ENCODE results near the gene CHRNG.
A peak's percentile ranks its signal among the peaks of the same experiment; 100 is the strongest.

The CHRNG gene, protein sequence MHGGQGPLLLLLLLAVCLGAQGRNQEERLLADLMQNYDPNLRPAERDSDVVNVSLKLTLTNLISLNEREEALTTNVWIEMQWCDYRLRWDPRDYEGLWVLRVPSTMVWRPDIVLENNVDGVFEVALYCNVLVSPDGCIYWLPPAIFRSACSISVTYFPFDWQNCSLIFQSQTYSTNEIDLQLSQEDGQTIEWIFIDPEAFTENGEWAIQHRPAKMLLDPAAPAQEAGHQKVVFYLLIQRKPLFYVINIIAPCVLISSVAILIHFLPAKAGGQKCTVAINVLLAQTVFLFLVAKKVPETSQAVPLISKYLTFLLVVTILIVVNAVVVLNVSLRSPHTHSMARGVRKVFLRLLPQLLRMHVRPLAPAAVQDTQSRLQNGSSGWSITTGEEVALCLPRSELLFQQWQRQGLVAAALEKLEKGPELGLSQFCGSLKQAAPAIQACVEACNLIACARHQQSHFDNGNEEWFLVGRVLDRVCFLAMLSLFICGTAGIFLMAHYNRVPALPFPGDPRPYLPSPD

DNA sequence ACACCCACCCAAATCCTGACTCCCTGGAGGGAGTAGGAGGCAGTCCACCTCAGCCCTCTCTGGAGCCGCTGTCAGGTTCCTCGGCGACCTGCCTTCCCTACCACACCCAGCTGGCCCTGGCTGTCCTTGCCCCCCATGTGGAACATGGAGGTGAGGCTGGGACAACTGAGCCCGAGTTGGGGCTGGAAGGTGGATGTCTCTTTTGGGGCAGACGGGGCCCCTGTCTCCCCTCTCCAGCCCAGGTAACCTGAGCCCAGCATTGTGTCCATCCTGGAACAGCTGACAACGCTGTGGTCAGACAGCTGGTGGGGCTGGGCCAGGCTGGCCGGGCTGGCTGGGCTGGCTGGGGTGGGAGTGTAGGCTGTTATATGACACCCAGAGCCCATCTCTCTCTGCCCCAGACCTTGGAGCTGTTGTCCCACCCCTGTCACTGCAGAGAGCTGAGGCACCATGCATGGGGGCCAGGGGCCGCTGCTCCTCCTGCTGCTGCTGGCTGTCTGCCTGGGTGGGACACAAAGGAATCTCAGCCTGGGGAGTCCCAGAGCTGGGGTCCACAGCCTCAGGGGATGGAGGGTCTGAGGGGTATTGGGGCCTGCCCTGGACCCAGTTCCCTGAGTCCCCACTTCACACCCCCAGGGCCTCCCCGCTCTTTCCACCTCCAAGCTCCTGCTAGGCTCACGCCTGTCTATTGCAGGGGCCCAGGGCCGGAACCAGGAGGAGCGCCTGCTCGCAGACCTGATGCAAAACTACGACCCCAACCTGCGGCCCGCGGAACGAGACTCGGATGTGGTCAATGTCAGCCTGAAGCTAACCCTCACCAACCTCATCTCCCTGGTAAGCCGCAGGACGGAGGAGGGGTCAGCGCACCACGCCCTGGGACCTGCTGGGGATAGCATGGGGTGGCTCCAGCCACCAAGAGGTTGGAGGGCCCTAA, at the start of gene CHRNG:
Gene CHRNG (plus strand): TSS at position 395 of the 934 bp plus-strand sequence. CDS start 56 bp downstream, at position 451.
- DNase-seq = no peak

DNA sequence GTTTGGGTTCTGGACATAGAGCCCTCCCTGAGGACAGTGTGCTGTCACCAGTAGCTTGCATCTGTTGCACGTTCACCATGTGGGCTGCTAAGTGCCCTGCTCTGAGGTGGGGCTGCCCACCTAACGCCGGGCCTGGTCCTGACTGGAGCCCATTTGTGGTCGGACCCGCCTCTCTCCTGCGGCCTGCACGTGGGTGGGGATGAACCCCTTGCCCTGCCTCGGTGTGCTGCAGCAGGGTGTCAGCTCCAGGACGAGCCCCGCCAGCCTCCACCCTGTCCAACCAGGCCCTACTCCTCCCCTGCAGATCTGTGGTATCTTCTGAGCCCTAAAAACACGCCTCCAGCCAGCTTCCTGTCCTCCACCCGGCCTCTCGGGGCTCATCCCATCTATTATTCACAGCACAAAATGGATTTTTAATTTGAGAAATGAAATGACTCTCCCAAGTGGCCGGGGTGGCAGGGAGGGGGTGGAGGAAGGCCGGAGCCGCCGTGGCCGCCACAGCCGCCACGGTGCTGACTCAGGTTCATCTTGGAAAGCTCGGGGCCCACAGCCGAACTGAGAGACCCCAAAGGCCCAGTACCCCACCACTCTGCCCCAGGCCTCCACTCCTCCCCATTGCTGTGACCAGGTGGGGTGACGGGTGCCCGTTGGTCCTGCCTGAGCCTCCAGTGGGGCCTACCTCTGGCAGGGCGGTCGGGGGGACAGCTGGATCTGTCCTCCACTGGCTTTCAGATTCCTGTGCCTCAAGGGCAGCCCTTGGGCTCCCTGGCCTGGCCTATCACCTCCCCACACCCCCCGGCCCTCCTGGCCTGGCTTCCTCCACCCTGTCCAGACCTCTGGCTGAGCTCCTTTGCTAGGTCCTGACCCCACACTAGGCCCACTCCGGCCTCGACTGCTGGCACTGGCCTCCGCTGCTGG, 49.0 kb upstream of the CHRNG start:
- no peak for DNase-seq

DNA sequence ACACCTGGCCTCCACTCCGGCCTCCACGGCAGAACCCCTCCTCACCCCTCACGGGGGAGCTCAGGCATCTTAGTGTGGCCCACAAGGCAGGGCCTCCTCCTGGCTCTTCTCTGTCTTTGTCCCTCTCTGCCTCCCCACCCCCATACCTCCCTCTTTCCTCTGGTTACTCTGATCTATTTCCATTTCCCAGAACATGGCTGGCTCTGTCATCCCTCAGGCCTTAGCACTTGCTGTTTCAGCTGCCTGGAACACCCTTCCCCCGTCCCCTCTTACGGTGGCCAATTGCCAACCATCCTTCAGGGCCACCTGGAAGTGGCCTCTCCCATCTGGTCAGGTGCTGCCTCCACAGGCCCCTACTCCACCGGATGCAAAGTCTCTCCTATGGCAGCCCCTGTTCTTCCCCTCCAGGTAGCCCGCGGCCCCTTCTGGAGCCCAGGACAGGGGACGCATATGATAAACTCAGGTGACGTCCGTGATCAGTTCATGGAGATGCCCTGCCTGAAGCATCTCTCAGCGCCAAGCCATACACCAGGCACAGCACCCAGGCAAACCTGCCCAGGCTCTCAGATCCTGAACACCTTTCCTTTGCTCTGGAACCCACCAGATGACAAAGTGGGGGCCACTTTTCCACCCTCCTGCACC, 48.2 kb upstream of the CHRNG start:
- no peak for DNase-seq

DNA sequence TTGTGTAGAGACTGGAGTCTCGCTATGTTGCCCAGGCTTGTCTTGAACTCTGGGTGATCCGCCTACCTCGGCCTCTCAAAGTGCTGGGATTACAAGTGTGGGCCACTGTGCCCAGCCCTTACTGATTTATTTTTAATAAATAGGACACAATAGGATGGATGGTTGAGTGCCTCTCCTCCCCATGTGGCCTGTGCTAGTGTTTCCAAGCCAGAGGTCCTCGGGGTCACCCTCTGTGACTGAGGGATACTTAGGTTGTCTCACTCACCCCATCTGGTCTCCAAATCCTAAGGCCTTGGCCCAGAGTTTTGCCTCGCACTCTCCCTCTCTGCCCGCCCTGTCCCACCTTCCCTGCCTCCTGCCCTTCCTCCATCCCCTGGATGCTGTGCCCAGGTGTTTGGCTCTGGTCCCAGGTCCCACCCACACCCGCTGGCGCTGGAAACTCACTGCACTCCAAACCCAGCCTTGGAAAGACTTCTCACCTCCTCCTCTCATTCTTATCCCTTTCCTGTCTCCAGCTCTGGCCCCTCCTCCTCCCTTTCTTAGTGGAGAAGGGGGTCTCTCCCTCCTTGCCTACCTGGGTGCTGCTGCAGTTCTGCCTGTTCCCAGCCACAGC, 47.1 kb upstream of the CHRNG start:
- no peak for DNase-seq

DNA sequence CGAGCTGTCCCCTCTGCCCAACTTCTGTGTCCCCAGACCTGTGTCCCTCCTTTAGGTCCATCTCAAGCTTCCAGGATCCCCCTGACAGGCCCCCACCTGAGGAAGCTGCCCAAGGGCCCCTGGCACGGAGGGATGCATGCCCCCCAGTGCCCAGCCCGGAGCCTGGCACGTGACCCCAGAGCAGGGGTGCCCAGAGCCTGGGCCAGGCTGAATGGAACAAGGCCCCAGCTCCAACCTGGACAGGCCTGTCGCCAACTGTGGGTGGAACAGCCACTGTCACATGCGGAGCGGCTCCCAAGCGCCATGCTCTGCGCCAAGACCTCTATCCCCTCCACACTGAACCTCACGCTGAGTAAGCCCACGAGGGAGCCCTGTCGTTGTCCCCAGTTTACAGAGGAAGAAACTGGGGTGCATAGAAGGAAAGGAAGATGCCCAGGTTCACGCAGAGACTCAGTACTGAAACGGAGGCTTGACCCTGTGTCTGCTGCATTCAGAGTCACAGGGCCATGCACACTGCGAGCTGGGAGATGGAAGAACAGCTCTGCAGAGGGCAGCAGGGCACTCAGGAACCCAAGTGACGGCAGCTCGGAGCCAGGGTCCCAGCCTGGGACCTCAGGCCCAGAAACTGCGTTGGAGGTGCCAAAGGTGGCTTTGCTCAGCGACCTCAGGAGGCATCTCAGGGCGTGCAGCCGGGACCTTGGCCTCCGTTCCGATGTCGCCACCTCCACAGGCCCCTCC, 46.4 kb upstream of the CHRNG start:
- no peak for DNase-seq

DNA sequence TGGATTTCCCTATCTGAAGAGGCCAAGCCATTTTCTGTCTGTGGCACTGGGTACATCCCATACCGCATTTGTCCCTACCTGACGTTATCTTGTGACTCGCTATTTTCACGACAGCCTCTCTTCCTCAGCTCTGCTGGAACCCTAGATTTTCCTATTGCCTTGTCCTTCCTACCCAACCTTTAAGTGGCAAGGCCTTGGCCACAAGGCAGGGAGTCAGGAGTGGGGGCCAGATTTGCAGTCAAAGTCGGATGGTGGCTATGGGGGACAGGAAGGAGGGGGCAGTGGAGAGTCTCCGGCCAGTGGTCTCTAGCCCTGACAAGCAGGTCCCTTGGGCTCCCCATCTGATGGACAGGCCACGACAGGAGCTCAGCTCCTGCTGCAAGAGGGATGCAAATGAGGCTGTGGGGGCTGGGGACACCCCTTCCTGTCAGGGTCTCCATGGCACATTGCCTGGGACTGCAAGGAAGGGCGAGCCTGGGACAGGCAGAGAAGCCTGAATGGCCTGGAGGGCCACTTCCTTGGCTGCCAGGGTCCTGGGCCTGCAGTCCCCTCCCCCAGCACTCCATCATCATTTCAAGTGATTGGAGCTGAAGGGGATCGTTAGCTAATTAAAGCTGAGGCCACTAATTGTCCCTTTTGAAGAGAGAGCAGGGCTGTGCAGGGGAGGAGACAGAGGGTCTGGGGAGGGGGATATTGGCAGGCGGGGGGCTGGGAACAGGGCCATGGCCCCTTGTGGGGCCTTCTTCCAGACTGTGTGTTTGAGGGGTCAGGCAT, 45.6 kb upstream of the CHRNG start:
- no peak for DNase-seq

DNA sequence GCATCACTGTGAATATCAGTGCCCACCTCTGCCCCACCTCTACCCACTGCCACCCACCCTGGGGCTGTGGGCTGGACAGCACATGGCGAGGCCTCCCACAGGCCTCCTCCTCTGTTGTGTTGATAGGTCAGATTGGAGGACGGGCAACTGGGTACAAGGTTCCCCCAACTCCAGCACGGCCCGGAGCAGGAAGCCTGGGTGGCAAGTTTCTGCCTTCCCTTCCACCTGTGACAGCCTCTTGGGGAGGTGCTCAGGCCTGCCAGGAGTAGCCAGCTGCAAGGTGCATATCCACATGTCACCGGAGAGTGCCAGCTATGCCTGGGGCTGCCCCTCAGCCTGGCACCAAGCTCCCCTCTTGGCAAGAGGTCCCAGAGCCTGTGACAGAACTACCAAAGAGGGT, 45.0 kb upstream of the CHRNG start:
- DNase-seq = no peak

DNA sequence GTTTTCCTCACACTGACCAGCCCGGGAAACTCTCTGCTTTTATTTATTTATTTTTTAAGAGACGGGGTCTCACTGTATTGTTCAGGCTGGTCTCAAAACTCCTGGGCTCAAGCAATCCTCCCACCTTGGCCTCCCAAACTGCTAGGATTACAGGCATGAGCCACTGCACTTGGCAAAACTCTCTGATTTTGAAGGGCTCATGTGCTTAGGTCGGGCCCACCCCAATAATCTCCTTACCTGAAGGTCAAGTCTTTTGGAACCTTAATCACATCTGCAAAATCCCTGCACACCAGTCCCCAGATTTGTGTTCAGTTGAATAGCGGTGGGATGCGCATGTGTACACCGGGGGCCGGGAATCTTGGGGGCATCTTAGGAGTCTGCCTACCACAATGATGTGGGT, 44.2 kb upstream of the CHRNG start:
- no peak for DNase-seq

DNA sequence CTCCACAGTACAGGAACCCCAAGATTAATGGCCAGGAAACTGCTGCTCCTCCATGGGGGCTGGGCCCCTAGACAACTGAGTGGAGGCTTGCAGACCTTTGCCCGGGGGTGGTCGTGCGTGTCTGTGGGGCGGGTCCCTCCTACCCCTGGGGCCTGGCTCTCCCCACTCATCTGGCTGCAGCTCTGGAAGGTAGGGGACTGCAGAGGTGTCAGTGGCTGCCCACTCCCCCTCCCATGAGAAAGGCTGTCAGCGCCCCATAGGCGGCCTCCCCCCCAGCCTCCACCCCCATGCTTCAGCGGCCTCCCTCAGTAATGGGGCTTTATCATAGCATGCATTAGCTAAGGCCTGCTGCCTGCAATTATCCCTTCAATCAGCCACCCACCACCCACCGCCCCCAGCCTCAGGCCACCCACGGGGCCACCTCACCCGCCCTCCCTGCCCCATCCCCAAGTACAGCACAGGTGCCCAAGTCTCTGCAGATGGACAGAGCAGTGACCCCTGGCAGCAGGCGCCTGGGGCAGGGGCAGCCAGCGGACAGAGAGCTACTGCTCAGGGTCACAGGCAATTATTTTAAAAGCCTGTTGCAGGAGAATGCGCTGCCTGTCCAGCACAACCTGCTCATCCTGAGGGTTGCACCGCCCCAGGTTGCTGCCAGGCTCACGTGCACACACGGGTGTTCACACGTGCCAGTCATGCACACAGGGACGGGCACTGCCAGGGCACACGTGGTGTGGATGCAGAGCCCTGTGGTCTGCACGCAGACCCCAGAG, 42.8 kb upstream of the CHRNG start:
- DNase-seq = no peak

DNA sequence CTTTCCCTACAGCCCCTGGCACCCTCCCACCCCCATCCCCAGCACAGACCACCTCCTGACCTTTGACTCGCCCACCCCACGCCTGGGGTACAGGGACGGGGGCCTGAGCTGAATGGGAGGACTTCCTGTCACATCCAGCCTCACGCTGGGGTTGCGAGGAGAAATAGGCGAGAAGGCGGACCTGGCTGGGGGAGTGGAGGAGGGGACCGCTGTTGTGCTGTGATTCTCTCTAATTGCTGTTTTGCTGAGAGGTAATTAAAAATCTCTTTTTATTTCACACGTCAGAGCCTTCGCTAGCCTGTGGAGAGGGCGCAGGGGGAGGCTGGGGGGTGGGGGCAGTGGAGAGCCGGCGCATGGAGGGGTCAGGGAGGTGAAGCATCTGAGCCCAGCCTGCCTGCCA, 42.1 kb upstream of the CHRNG start:
- DNase-seq = no peak

DNA sequence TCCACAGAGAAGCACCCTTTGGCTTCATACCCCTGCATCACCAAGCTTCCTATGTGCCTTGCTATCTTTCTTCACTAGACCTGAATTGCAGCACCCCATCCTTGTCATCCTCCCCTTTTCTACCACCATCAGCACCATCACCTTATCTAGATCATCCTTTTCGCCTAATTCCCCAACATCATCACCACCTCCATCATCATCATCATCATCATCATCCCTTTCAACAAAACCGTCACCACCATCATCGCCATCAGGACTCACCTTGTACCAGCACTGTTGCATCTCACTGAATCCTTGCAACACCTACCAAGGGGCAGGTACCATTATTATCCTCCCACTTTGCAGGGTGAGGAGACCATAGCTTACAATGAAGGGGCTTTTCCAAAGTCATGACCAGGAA, 41.0 kb upstream of the CHRNG start:
- DNase-seq = no peak

DNA sequence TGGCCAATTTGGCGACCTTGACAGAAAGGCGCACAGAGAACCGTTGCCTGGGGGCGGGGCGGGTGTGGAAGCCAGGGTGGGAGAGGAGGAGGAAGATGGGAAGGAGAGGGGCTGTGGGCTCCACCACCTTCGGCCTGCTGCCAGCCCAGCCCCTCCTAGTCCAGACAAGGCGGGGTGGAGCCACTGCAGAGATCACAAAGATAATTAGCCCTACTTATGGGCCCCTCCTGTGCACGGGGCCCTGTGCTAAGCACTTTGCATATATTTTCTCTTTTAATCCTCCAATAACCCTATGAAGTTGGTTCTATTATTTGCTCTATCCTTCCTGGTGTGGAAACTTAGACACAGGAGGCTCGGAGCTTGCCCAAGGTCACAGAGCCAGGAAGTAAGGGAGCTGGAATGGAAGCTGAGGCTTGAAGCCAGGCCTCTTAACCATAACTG, 38.1 kb upstream of the CHRNG start:
- no peak for DNase-seq

DNA sequence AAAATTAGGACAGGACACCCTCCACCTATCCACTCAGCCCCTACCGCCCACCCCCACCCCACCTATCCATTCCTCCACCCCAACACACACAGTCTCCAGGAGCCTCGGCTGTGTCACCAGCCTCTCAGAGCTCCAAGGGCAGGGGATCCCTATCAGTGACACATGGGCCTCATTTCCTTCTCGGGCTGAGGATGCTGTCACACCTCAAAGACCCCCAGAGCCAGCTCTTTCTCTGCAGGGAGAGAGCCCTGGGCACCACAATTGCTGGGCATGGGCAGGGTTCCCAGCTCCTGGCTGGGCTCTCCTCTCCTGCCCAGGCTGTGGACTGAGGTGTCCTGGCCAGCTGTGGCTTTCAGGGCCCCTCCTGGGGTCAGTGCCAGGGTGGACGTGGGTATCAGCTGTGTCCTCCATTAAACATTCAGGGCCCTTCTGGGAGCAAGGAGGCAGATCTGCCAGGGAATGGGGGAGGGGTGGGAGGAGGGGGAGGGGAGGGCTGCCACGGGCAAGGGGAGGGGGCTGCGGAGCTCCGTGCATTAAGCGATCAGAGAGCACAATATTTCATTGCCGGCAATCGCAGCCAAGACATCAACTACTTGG, 37.6 kb upstream of the CHRNG start:
- DNase-seq = no peak

DNA sequence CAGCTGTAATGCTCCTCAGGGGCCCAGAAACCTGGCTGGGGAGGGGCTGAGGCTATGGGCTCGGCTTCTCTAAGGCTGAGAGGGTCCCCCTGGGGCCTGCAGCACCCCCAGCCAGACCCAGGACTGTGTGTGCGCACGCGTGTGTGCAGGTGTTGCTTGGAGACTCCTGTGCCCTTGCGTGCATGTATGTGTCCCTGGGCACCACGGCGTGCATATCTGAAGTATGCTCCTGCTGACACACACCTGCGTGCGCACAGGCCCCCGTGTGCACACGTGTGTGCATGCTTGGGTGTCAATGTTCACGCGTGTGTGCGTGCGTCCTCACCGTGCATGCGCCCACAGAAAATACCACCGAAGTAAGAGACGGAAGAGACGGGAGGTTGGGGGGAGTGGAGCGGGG, 37.0 kb upstream of the CHRNG start:
- DNase-seq = peak in 1 of 2 experiments; percentile 35

DNA sequence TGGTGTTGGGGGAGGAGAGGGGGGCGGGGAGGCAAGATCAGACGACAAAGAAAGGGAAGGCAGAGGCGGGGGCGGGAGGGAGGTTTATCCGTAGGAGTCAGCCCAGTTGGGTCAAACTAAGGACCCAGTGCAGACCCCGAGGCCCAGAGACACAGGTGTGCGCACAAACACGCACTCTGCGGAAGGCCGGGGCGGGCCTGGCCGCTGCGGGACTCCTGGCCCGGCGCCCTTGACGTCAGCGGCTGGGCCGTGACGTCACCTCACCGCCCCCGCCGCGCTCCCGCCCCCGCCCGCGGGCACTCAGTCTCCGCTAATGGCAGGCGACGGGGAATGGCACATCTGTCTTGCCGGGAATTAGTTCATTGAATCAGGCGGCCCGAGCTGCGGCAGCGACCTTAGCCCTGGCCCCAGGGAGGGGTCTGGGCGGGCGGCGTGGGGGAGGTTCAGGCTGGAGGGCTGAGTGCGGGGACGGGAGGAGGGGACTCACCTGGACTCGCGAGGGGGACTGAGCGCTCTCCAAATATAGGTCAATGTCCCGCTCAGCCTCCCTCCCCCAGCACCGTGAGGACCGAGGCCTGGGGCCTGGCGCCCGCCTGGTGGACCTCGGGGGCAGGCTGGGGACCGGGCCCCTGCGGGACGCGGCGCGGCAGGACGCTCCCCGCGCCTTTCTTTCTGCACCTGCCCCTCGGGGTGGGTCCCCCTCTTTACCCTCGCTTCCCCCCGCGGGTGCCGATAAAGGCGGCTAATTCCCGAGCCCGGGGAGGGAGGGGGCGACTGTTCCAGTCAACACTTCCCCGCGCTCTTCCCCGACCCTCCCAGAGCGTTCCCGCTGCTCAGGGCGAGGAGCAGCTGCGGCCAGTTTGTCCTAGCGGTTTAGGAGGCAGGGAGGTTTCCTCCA, 36.3 kb upstream of the CHRNG start:
- DNase-seq = peak; percentile 56 to 64

DNA sequence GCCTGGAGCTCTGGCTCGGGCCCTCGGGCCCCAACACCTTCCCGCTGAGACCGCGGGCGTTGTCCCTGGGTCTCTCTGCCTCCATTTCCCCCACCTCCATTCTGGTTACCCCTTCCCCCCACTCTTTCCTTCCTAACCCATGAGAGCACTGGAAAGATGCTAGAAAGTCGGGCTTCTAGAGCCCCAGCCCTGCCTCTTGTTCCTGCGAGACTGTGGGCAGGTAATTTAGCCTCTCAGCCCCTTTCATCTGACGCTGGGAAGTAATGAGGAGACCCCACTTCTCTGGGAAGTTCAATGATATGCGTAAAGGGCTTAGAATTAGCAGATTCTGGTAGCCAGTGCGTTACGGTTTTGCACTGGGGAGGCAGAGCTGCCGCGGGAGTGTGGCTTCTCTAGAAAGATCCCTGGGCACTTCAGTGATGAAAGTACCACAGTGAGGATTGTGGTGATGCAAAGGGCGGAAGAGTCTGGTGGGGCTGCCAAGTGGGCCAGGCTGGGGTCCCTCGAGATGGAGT, 35.6 kb upstream of the CHRNG start:
- no peak for DNase-seq

DNA sequence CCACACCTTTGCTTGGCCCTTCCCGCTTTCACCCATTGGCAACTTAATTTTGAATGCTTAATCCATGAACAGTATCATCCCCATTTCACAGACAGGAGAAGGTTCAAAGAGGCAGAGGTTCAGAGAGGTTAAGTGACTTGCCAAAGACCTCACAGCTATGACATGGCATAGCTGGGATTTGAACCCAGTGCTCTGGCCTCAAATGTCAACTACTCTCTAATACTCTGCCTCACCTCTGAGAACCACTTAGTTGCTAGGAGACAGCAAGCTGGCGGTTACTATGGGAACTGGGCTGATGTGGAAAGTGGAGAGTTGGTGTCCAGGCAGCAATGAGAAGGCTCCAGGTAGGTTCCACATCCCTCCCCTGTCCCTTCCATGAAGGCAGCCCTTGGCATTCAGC, 35.1 kb upstream of the CHRNG start:
- DNase-seq = no peak

All from activated T-cell treated with anti-CD3 and anti-CD28 coated beads, Interleukin-2, amount 50 U/mL, for 48 hours (primary cell).